ENCODE data around the gene CNPY4.

Gene CNPY4

GRCh38 chr7:100119072-100119969 is at the start of gene CNPY4, which contains the start of gene TAF6:
CNPY4 (plus strand) TSS chr7:100119634; CDS start chr7:100119745, 111 bp downstream.
TAF6 (minus strand) TSS chr7:100119358; CDS start chr7:100114209, 5,149 bp downstream.
- peak; percentile 91 to 92 for DNase-seq (ENCODE audit: low read depth in 2 of 2)

GRCh38 chr7:100069991-100070390 is 49.4 kb upstream of the CNPY4 start:
- no peak for DNase-seq (ENCODE audit: low read depth in 2 of 2)

- no peak for DNase-seq (ENCODE audit: low read depth in 2 of 2)
Measured at GRCh38 chr7:100071018-100071723, 48.3 kb upstream of the CNPY4 start.

- DNase-seq (ENCODE audit: low read depth in 2 of 2), result no peak
Measured at GRCh38 chr7:100072462-100072861, 47.0 kb upstream of the CNPY4 start.

- no peak for DNase-seq (ENCODE audit: low read depth in 2 of 2)
Measured at GRCh38 chr7:100074841-100075240, 44.6 kb upstream of the CNPY4 start.

GRCh38 chr7:100075418-100075817 is 44.0 kb upstream of the CNPY4 start:
- DNase-seq (ENCODE audit: low read depth in 2 of 2), result no peak

GRCh38 chr7:100077205-100077604 is 42.2 kb upstream of the CNPY4 start:
- DNase-seq (ENCODE audit: low read depth in 2 of 2), result no peak

- DNase-seq (ENCODE audit: low read depth in 2 of 2), result no peak
Measured at GRCh38 chr7:100079024-100079560, 40.3 kb upstream of the CNPY4 start.

GRCh38 chr7:100080907-100081534 is 38.4 kb upstream of the CNPY4 start:
- no peak for DNase-seq (ENCODE audit: low read depth in 2 of 2)

GRCh38 chr7:100081535-100082102 is 37.8 kb upstream of the CNPY4 start, which contains the start of gene ZNF3:
ZNF3 (minus strand) TSS chr7:100081723; CDS start chr7:100077357, 4,366 bp downstream.
- DNase-seq (ENCODE audit: low read depth in 2 of 2), result peak; percentile 95 to 97

- no peak for DNase-seq (ENCODE audit: low read depth in 2 of 2)
Measured at GRCh38 chr7:100082978-100083377, 36.5 kb upstream of the CNPY4 start.

- DNase-seq (ENCODE audit: low read depth in 2 of 2), result no peak
Measured at GRCh38 chr7:100085515-100085914, 33.9 kb upstream of the CNPY4 start.

GRCh38 chr7:100087055-100087750 is 32.2 kb upstream of the CNPY4 start:
- DNase-seq (ENCODE audit: low read depth in 2 of 2), result no peak

GRCh38 chr7:100088095-100088620 is 31.3 kb upstream of the CNPY4 start:
- DNase-seq (ENCODE audit: low read depth in 2 of 2), result no peak

- DNase-seq (ENCODE audit: low read depth in 2 of 2), result peak; percentile 63 to 64
Measured at GRCh38 chr7:100088621-100089457, 30.6 kb upstream of the CNPY4 start, which contains the start of gene COPS6. COPS6 (plus strand) TSS chr7:100088969; CDS start chr7:100088991, 22 bp downstream.

- no peak for DNase-seq (ENCODE audit: low read depth in 2 of 2)
Measured at GRCh38 chr7:100089458-100090196, 29.8 kb upstream of the CNPY4 start.

- DNase-seq (ENCODE audit: low read depth in 2 of 2), result no peak
Measured at GRCh38 chr7:100090527-100091410, 28.7 kb upstream of the CNPY4 start.

Measured in activated CD8-positive, alpha-beta memory T cell treated with anti-CD3 and anti-CD28 coated beads for 4 hours (primary cell).